BLaER1 (cell line): ENCODE measurements around the gene TMC2.
"Not testable (repeated sequence)": the region's sequence is repeated elsewhere in the genome, so short reads cannot be mapped to it uniquely, and the experiment has no call there.

Source experiments
- H3K27ac ChIP-seq: shearing (Covaris generic); formaldehyde crosslinking; 2 replicates; pipeline ENCODE4 v1.8.1; 2022
- H3K27me3 ChIP-seq: shearing (Covaris generic); formaldehyde crosslinking; 2 replicates; pipeline ENCODE4 v1.8.1; 2022
- H3K36me3 ChIP-seq: shearing (Covaris generic); formaldehyde crosslinking; 2 replicates; pipeline ENCODE4 v1.8.1; 2022
- H3K4me1 ChIP-seq: shearing (Covaris generic); formaldehyde crosslinking; 2 replicates; pipeline ENCODE4 v1.8.1; 2022
- H3K4me2 ChIP-seq: shearing (Covaris generic); formaldehyde crosslinking; 2 replicates; pipeline ENCODE4 v1.8.1; 2022
- H3K4me3 ChIP-seq: shearing (Covaris generic); formaldehyde crosslinking; 2 replicates; pipeline ENCODE4 v1.8.1; 2022
- H3K9ac ChIP-seq: shearing (Covaris generic); formaldehyde crosslinking; 2 replicates; pipeline ENCODE4 v1.8.1; 2022
- H3K9me3 ChIP-seq: shearing (Covaris generic); formaldehyde crosslinking; 2 replicates; pipeline ENCODE4 v1.8.1; 2022
- H4K20me1 ChIP-seq: shearing (Covaris generic); formaldehyde crosslinking; 2 replicates; pipeline ENCODE4 v1.8.1; 2022
- Cebpa-rat ChIP-seq: shearing (Covaris generic); IDR thresholded peaks from 2 replicates; pipeline ENCODE4 v1.8.1; 2022

TMC2 gene

DNA sequence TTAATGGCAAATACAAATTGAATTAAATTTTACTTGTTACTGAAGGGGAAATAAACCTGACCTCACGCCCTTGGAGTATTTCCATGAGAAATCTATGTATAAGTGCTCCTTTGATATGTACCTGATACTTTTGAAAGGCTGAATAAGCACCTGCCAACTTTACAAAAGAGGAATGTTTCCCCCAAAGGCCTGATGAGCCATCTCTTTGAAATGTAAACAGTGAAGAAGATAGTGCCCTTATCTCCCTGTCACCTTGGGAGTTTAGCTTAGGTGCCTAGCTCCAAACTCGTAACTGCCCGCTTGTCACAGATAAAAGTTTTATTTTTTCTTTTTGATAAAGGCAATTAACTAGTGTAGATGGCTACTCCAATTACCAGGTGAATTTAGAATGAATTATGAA, 26.6 kb upstream of the TMC2 start:
- Histone ChIP-seq H4K20me1 (no peaks in the 10 kb centered on the region), H3K27ac (no peak overlapping the region), H3K9me3 (no peaks in the 10 kb centered on the region), H3K4me1 (peaks cover 21% of the 10 kb centered on the region), H3K9ac (no peak overlapping the region; the same call in 1 of the 2 replicates), H3K4me2 (peak overlapping the region; percentile 97), H3K27me3 (no peaks in the 10 kb centered on the region), H3K36me3 (no peaks in the 10 kb centered on the region), H3K4me3 (no peak overlapping the region)
- no peak for TF ChIP-seq Cebpa-rat

GRCh38 chr20:2515203-2515602, 21.2 kb upstream of the TMC2 start:
- no peak for TF ChIP-seq Cebpa-rat
- Histone ChIP-seq H3K4me1 (peaks cover 13% of the 10 kb centered on the region), H3K4me2 (no peak overlapping the region), H4K20me1 (no peaks in the 10 kb centered on the region), H3K9me3 (no peaks in the 10 kb centered on the region), H3K27me3 (no peaks in the 10 kb centered on the region), H3K4me3 (no peak overlapping the region), H3K9ac (no peak overlapping the region), H3K27ac (no peak overlapping the region), H3K36me3 (no peaks in the 10 kb centered on the region)

DNA sequence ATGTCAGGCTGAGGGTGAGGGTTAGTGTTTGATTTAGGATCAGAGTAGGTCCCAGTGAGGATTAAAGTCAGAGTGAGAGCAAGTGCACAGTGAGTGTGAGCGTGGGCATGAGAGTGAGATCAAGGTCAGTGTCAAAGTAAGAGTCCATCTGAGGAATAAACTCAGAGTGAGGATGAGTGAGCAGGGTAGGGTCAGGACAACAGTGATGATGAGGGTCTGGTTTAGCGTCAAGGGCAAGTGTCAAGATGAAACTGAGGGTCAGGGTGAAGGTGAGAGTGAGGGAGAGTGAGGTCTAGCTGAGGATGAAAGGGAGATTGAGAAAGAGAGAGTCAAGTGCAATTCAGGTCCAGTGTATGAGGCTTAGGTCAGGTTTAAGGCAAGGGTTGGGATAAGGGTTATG, 20.0 kb upstream of the TMC2 start:
- Histone ChIP-seq H3K27me3 (no peaks in the 10 kb centered on the region), H3K27ac (no peak overlapping the region), H3K4me3 (no peak overlapping the region), H3K4me1 (peaks cover 13% of the 10 kb centered on the region), H4K20me1 (no peaks in the 10 kb centered on the region), H3K9ac (no peak overlapping the region), H3K4me2 (no peak overlapping the region), H3K36me3 (no peaks in the 10 kb centered on the region), H3K9me3 (no peaks in the 10 kb centered on the region)
- TF ChIP-seq Cebpa-rat, result no peak

DNA sequence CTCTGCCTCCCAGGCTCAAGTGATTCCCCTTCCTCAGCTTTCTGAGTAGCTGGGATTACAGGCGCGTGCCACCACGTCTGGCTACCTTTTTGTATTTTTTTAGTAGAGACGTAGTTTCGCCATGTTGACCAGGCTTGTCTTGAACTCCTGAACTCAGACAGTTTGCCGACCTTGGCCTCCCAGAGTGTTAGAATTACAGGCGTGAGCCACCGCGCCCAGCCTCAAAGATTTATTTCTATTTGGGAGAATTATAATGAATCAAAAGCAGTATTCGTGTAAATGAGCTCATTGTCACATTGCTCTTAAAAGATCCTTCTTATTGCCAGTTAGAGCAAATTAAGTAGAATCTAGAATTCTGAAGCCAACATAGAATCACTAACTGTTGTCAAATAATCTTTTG, 18.3 kb upstream of the TMC2 start:
- Histone ChIP-seq H3K4me2 (no peak overlapping the region), H3K36me3 (no peaks in the 10 kb centered on the region), H3K27ac (no peak overlapping the region), H3K4me3 (no peak overlapping the region), H3K27me3 (no peaks in the 10 kb centered on the region), H4K20me1 (no peaks in the 10 kb centered on the region), H3K9ac (no peak overlapping the region), H3K4me1 (peaks cover 13% of the 10 kb centered on the region), H3K9me3 (no peaks in the 10 kb centered on the region)
- TF ChIP-seq Cebpa-rat, result no peak

- H3K4me1 ChIP-seq, result peaks cover 13% of the 10 kb centered on the region
- H3K36me3 ChIP-seq, result no peaks in the 10 kb centered on the region
- no peak for TF ChIP-seq Cebpa-rat
- H3K27ac ChIP-seq, result no peak overlapping the region
- H3K4me2 ChIP-seq, result no peak overlapping the region
- no peaks in the 10 kb centered on the region for H4K20me1 ChIP-seq
- H3K9ac ChIP-seq, result no peak overlapping the region
- H3K27me3 ChIP-seq, result no peaks in the 10 kb centered on the region
- H3K9me3 ChIP-seq, result no peaks in the 10 kb centered on the region
- no peak overlapping the region for H3K4me3 ChIP-seq
Observed at GRCh38 chr20:2518558-2518957, 17.8 kb upstream of the TMC2 start.

- Histone ChIP-seq H3K4me1 (peaks cover 18% of the 10 kb centered on the region), H3K4me3 (no peak overlapping the region), H3K9ac (no peak overlapping the region), H3K9me3 (no peaks in the 10 kb centered on the region), H3K27me3 (no peaks in the 10 kb centered on the region), H3K27ac (no peak overlapping the region), H3K4me2 (no peak overlapping the region), H4K20me1 (no peaks in the 10 kb centered on the region), H3K36me3 (no peaks in the 10 kb centered on the region)
- TF ChIP-seq Cebpa-rat, result no peak
Observed at GRCh38 chr20:2519115-2519809, 17.1 kb upstream of the TMC2 start.

- H3K36me3 ChIP-seq, result no peaks in the 10 kb centered on the region
- no peaks in the 10 kb centered on the region for H3K9me3 ChIP-seq
- TF ChIP-seq Cebpa-rat, result no peak
- no peak overlapping the region for H3K27ac ChIP-seq
- no peaks in the 10 kb centered on the region for H4K20me1 ChIP-seq
- H3K4me2 ChIP-seq, result no peak overlapping the region
- no peak overlapping the region for H3K4me3 ChIP-seq
- peaks cover 19% of the 10 kb centered on the region for H3K4me1 ChIP-seq
- no peaks in the 10 kb centered on the region for H3K27me3 ChIP-seq
- H3K9ac ChIP-seq, result no peak overlapping the region
Observed at GRCh38 chr20:2520617-2521016, 15.8 kb upstream of the TMC2 start.

DNA sequence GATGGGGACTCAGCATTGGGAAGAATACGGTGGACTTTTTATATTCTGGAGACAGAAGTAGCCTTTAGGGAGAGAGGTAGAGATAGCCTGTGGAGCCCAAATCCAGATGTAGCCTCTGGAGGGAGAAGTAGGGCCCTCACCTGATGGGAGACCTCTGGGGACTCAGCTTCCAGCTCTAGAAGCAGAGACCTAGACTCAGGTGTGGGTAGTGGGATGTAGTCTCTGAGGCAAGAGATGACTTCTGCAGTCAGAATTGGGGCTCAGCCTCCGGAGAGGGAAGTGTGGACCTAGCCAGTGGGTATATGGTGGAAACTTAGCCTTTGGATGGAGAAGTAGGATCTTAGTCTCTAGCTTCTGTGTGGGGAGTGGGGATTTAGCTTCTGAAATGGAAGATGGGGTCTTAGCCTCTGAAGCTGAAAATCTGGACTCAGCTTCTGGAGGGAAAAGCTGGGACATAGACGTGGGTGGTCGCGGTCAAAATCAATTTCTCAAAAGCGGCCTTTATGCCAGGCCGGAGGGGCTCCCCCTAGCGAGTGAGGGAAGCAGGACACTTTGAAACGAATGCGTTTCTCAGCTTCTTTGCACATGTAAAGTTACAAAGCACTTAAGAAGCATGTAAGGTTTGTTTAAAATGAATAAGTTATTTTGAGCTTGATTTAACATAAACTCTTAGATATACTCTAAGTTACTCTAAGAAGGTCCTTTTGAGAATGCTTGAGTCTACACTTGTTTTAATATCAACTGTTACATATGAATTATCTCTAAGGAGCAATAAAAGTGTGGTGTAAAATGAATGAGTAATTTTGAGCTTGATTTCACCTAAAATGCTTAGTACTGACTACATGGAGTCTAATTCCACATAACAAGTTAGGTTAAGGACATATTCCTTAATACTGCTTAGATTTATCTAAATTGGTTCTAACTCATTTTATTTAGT, 14.7 kb upstream of the TMC2 start:
- H3K36me3 ChIP-seq, result no peaks in the 10 kb centered on the region
- H3K4me3 ChIP-seq, result no peak overlapping the region
- no peak overlapping the region for H3K4me2 ChIP-seq
- no peaks in the 10 kb centered on the region for H3K9me3 ChIP-seq
- no peaks in the 10 kb centered on the region for H3K27me3 ChIP-seq
- H3K27ac ChIP-seq, result no peak overlapping the region
- H3K9ac ChIP-seq, result no peak overlapping the region
- TF ChIP-seq Cebpa-rat, result no peak
- peaks cover 21% of the 10 kb centered on the region for H3K4me1 ChIP-seq
- no peaks in the 10 kb centered on the region for H4K20me1 ChIP-seq

- H3K4me2 ChIP-seq, H3K4me3 ChIP-seq, H4K20me1 ChIP-seq, H3K9me3 ChIP-seq, H3K36me3 ChIP-seq, H3K27ac ChIP-seq, H3K9ac ChIP-seq, H3K27me3 ChIP-seq: not testable (repeated sequence)
- H3K4me1 ChIP-seq, result peaks cover 21% of the 10 kb centered on the region
Observed at GRCh38 chr20:2522826-2523429, 13.4 kb upstream of the TMC2 start.
